ENCODE results near the gene NAPB.
A peak's percentile ranks its signal among the peaks of the same experiment; 100 is the strongest.

The NAPB gene

GRCh38 chr20:23437126-23437899, 16.0 kb upstream of the NAPB start:
- FAIRE-seq = no peak

DNA sequence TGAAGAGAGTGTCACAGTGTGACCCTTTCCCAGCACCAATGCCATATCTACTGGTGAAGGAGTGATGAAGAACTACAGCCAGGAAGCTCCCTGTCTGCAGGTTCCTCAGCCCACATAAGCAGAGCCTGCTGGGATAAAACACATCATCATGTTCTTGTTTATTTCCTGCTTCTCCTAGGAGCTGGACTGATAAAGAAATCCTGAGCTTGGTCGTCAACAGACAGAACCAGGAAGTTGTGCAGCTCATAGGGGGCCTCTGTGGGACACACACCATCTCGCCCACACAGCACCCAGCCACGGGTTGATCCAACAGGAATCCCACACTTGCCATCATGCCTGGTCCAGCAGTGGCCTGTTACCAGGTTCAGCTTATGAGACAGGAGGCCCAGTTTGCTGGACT, 15.4 kb upstream of the NAPB start:
- FAIRE-seq = no peak

- FAIRE-seq = no peak
Measured at GRCh38 chr20:23435626-23436539, 14.6 kb upstream of the NAPB start.

DNA sequence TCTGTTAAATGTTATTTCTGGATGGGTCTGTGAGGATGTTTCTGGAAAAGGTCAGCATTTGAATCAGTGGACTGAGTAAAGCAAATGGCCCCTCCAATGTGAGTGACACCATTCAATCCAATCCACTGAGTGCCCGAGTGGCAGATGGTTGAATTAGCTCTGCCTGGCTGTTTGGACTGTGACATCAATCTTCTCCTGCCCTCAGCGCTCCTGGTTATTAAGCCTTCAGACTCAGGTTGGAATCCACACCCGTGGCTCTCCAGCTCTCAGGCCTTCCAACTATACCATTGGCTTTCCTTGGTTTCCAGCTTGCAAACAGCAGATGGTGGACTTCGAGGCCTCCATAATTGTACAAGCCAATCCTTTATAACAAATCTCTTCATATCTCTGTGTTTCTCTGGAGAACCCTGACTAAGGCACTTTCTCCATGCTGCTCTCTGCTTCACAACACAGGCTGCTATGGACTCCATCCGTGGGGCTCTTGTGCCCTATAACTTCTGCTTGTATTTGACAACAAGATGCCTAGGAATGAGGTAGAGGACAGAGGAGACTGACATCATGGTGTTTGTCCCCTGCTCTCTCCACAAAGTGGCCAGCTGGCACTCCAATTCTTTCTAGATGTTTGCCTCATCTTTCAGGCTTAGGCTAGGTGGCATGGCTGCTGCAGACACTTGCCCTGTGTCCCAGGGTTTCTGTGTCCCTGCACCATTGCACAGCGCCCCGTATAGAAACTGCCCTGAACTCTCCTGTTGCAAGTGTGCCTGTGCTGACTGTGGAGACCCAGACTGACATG, 13.4 kb upstream of the NAPB start:
- no peak for FAIRE-seq

DNA sequence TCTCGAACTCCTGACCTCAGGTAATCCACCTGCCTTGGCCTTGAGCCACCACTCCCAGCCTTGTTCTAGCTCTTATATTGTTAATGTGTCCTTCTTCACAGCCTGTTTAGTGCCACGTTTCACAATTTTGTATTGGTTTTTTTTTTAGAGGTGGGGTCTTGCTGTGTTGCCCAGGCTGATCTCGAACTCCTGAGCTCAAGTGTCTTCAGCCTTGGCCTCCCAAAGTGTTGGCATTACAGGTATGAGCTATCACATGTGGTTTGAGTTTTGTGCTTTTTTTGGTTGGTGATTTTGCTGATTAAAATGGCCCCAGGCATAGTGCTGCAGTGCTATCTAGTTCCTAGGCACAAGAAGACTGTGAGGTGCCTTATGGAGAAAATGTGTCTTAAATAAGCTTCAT, 12.3 kb upstream of the NAPB start:
- FAIRE-seq = no peak

DNA sequence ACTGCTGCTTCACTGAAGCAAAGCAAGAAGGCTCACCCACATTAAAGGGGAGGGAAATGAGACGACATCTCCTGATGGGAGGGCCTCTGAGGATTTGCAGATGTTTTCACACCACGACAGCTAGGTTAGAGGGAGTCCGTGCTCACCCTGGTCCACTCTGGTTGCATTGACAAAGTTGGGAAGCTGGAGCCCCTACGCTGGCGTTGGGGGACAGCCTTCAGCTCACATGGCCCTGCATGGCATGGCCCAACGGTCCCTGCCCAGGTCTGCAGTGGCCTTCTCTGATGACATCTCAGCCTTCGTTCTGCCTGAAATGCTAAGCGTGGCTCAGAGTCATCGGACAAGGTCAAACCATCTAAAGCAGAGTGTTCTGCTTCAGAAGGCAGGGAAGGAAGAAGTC, 3.8 kb upstream of the NAPB start:
- FAIRE-seq = no peak

DNA sequence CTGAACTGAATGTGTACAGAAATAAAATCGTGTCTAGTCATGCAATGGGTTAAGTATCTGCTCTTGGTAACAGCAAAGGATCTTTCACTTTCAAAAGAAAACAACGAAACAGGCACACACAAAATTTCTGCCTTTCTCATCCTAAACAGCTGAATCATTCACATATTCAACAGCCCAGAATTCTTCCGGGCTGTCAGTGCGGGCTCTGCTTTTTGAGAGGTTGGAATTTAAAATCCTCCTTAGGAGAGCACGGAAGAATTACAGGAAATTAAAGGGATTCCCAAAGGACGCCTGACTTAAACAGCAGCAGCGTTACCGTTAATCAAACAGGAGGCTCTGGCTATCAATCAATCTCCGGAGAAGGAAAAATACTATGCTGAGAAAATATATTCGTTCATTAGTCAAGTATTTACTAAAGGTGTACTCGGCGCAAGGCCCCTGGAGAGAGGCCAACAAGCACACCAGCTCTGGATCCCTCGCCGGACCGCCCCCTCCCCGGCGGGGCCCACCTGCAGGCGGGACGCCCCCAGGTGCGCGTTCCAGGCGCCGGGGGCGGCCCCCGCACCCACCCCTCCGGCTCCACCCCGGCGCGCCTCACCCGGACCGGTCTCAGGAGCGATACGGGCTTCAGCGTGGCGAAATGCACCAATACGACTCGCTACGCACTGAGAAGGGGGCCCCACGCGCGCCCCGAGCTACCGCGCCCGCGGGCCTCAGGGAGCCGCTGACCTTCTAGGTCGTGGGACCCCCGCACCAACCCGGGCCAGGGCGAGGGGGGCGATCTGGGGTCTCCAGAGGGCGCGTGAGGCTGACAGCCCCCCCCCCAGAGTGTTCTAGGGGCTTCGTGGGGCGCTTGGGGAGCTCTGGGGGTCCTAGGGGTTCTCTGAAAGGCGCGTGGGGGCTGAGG, 1.0 kb downstream of the NAPB start:
- no peak for FAIRE-seq

- FAIRE-seq = peak; percentile 91
Measured at GRCh38 chr20:23419657-23419994, 1.7 kb downstream of the NAPB start.

GRCh38 chr20:23417861-23418260, 3.4 kb downstream of the NAPB start:
- FAIRE-seq = peak; percentile 65

DNA sequence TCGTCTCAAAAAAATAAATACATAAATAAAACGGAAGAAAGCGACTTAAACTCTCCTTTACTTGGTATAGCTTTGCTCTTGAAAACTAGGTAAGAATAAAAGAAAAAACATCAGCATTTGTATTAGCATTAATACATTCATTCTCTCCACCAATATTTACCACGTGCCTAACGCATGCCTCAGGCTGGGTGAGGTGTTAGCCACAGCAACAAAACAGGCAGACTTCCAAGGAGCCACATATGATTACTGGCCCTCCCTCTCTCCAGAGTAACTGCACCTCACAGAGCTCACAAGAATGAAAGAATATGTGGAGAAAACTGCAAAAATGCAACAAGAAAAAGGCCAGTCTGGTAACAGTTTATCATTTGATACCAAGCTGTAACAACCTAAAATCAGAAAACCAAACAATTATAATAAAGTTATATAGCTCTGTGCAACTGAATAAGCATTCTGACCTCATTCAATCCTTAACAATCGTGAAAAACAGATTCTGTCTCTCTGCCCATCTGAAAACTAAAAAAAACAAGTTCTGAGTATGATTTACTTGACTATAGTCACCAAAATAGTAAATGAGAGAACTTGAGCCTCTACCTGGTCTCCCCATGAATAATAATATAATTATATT, 5.2 kb downstream of the NAPB start:
- FAIRE-seq = no peak

GRCh38 chr20:23415555-23415954, 5.7 kb downstream of the NAPB start:
- no peak for FAIRE-seq

- FAIRE-seq = peak; percentile 51
Measured at GRCh38 chr20:23414526-23415188, 6.6 kb downstream of the NAPB start.

GRCh38 chr20:23413862-23414422, 7.3 kb downstream of the NAPB start:
- FAIRE-seq = no peak

DNA sequence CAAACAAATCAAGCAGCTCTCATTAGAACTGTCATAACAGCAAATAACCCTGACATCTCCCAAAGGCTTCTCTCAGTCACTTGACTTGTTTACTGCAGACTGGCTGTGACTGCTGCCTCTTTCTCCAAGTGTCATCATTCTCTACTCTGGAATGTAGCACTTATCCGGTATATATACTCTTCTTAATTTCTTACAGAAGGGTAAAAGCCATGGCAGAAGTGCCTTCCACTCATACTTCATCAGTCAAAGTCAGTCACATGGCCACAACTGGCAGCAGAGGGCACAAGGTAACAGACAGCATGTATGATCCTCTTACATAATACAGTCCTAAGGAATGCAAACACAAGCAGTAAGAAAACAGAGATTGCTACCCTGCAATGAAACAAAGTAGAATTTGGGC, 9.3 kb downstream of the NAPB start:
- FAIRE-seq = no peak

DNA sequence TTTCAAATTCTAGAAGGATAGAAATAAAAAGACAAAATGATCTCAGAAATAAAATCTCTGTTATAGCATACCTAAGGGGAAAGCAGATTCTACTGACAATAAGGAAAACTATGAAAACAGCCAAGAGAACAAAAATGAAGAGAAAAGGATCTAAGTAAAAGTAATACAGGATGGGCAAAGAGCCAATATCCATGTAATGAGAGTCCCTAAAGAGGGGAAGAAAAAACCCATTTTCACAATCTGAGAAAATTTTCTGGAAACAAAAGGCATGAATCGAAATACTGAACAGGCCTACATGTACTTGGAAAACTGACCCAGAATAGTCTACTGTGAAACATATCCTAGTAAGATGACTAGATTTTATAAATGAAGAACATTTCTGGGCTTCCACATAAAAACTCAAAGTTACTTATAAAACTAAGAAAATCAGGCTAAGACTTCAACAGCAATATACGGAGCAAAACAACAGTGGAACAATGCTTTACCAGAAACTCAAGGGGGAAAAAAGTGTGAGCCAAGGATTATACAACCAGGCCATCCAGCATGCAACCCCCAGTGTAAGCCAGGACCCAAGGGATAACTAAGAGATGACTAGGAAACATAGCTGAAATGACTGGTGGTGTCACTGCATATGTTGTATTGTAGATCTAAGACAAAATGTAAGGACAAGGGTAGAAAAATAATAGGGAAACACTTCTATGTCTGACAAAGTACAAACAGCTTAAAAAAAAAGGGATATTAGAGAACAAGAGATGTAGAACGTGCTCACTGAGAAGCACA, 10.2 kb downstream of the NAPB start:
- FAIRE-seq = no peak

GRCh38 chr20:23409800-23410199, 11.5 kb downstream of the NAPB start:
- FAIRE-seq = no peak

DNA sequence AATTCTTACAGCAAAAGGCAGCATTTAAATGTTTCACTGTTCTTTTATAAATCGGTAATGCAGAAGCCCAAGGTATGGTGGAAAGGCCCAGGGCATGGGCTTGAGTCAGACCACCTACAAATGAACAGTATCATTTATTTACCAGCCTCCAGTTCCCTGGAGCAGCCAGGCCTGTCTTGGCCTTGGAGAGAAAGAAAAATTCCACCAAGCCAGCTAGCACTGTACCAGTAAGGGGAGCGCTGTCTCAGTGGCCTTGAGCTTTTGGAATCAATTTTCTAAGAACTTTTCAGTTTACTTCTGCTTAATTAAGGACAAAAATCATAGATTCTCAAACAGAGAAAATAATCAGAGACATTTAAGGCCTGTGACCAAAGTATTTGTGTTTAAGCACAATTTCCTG, 12.3 kb downstream of the NAPB start:
- FAIRE-seq = no peak

DNA sequence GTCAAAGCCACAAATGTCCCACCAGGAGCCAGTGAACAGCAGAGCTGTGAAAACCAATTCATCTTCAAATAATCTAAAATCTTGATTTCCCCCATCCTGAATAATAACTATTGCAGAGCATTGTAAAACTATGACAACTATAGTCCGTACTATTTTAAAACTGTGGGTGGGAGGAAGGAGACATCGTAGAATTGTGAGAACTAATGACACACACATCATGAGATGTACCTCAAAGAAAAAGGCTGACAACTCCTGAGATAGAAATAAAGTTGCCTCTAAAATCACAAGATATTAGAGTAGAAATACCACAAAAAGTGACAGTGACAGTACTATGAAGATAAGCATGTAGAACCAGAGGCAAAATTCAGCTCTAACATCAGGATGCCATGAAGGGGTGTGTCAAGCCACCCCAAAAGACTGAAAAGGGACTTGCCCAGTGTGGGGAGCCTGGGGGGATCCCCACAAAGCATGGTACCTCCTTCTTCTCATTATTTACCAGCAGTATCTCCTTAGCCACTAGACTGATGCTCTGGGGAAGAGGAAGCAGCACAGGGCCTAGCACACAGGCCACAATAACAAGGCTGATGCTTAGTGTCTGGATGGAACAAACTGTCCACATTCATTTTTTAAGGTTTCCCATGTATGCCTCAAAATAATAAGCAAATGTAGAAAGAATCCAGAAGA, 13.4 kb downstream of the NAPB start:
- no peak for FAIRE-seq

- FAIRE-seq = no peak
Measured at GRCh38 chr20:23406880-23407279, 14.4 kb downstream of the NAPB start.

GRCh38 chr20:23404196-23404595, 17.1 kb downstream of the NAPB start:
- FAIRE-seq = no peak
